HL-60 (cell line): ENCODE measurements around the gene KANK4.

Experiments
- DNase-seq, 2 experiments: peaks; one replicate each; pipeline ENCODE4 v3.0.0-alpha.2; 2010 to 2020; ENCODE audit warnings: low read depth in 1 of 2, low spot score in 1 of 2
- H3K27ac ChIP-seq: fragments of 250-450 bp; sonication (Bioruptor Pico); replicated peaks from 2 replicates; pipeline ENCODE4 v1.5.1; 2020; ENCODE audit warnings: mild to moderate bottlenecking, moderate library complexity
- H3K27me3 ChIP-seq: fragments of 250-450 bp; sonication (Bioruptor Pico); 2 replicates; pipeline ENCODE4 v1.5.1; 2021; ENCODE audit warnings: mild to moderate bottlenecking, moderate library complexity; ENCODE audit not compliant: insufficient read depth, poor library complexity, severe bottlenecking
- H3K4me3 ChIP-seq: replicated peaks from 2 replicates; pipeline ENCODE4 v1.5.1; 2011; ENCODE audit warnings: mild to moderate bottlenecking, control low read depth, low read length; ENCODE audit not compliant: insufficient read depth
- GABPA ChIP-seq: IDR thresholded peaks from 2 replicates; pipeline ENCODE4 v1.6.1; 2012; ENCODE audit warnings: low read depth
- POLR2AphosphoS5 ChIP-seq: IDR thresholded peaks from 2 replicates; pipeline ENCODE4 v1.6.1; 2012; ENCODE audit warnings: low read depth
- SPI1 ChIP-seq: IDR thresholded peaks from 2 replicates; pipeline ENCODE4 v1.6.1; 2012; ENCODE audit warnings: low read depth, mild to moderate bottlenecking, borderline replicate concordance
- TF ChIP-seq, protein P1 (sequence below): IDR thresholded peaks from 2 replicates; pipeline ENCODE4 v1.6.1; 2012; ENCODE audit warnings: low read depth; ENCODE audit not compliant: insufficient replicate concordance
- TF ChIP-seq, protein P2 (sequence below): IDR thresholded peaks from one replicate; pipeline ENCODE4 v1.5.1; 2011; ENCODE audit warnings: low read length, control low read depth, inconsistent platforms; ENCODE audit not compliant: insufficient read depth

The KANK4 gene

DNA sequence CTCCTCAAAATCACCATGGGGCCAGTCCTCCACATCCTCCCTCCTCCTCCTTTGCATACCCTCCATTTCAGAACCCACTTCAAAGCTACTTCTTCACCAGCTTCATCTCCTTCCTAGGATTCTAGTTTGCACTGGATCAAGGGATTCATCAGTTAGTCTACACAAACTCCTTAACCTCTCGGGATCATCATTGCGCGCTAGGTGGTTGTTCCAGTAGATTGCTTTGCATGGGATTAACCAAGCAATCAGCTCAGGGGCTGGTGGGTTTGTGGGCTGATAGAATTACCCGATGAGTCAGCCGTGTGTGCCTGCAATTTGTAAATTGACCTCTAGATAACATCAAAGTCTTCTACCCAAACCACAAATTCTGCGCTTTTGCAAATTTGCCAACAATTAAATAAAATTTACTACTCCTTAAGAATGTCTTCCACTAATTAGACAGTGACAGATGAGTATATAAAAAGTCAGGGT is 7.7 kb downstream of the KANK4 start:
- TF ChIP-seq, protein P1, sequence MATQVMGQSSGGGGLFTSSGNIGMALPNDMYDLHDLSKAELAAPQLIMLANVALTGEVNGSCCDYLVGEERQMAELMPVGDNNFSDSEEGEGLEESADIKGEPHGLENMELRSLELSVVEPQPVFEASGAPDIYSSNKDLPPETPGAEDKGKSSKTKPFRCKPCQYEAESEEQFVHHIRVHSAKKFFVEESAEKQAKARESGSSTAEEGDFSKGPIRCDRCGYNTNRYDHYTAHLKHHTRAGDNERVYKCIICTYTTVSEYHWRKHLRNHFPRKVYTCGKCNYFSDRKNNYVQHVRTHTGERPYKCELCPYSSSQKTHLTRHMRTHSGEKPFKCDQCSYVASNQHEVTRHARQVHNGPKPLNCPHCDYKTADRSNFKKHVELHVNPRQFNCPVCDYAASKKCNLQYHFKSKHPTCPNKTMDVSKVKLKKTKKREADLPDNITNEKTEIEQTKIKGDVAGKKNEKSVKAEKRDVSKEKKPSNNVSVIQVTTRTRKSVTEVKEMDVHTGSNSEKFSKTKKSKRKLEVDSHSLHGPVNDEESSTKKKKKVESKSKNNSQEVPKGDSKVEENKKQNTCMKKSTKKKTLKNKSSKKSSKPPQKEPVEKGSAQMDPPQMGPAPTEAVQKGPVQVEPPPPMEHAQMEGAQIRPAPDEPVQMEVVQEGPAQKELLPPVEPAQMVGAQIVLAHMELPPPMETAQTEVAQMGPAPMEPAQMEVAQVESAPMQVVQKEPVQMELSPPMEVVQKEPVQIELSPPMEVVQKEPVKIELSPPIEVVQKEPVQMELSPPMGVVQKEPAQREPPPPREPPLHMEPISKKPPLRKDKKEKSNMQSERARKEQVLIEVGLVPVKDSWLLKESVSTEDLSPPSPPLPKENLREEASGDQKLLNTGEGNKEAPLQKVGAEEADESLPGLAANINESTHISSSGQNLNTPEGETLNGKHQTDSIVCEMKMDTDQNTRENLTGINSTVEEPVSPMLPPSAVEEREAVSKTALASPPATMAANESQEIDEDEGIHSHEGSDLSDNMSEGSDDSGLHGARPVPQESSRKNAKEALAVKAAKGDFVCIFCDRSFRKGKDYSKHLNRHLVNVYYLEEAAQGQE, result no peak
- no peak for TF ChIP-seq POLR2AphosphoS5
- Histone ChIP-seq H3K27ac (no peak overlapping the region), H3K4me3 (no peak overlapping the region), H3K27me3 (peaks cover 2% of the 10 kb centered on the region)
- no peak for DNase-seq

DNA sequence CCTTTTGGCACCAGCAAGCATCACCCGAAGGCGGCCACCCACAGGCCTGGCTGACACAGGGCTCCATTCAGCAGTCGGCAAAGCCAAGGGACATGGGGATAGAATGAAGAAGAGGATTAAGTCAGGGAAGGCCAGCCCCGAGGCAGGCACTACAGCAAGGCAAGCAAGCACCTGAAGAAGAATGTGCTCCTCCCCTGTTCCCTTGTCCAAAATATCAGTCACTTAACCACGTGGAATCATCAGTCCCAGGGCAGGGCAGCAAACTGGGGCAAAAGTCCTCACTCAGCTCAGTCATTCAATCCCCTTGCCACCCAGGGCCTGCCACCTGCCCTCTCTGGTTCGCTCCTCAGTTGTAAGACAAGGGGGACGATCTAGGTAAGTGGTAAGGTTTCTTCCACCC is 9.3 kb downstream of the KANK4 start:
- Histone ChIP-seq H3K27me3 (peaks cover 2% of the 10 kb centered on the region), H3K27ac (no peak overlapping the region), H3K4me3 (no peak overlapping the region)
- no peak for DNase-seq
- no peak for TF ChIP-seq GABPA
- no peak for TF ChIP-seq POLR2AphosphoS5
- TF ChIP-seq, protein P1, result no peak
- TF ChIP-seq, protein P2, sequence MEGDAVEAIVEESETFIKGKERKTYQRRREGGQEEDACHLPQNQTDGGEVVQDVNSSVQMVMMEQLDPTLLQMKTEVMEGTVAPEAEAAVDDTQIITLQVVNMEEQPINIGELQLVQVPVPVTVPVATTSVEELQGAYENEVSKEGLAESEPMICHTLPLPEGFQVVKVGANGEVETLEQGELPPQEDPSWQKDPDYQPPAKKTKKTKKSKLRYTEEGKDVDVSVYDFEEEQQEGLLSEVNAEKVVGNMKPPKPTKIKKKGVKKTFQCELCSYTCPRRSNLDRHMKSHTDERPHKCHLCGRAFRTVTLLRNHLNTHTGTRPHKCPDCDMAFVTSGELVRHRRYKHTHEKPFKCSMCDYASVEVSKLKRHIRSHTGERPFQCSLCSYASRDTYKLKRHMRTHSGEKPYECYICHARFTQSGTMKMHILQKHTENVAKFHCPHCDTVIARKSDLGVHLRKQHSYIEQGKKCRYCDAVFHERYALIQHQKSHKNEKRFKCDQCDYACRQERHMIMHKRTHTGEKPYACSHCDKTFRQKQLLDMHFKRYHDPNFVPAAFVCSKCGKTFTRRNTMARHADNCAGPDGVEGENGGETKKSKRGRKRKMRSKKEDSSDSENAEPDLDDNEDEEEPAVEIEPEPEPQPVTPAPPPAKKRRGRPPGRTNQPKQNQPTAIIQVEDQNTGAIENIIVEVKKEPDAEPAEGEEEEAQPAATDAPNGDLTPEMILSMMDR, result no peak
- TF ChIP-seq SPI1, result no peak

DNA sequence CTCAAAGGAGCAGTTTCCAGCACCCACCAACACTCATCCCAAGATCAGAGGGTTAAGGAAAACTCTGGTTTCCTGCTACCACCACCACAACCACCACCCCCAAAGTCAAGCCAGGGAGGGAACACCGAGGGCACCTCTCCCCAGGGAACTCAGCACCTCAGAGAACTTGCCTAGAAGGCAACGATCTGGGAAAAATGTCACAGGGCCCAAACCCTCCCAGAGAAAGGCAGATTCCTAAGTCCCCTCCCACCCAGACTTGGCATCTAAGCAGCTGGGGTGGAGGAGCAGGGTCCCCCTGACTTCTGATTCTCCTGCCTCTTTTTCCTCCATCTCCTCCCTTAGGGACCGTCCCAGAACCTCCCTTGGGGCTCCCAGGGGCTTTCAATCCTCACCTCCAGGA is 10.6 kb downstream of the KANK4 start:
- H3K27me3 ChIP-seq, result peaks cover 2% of the 10 kb centered on the region
- TF ChIP-seq POLR2AphosphoS5, result no peak
- TF ChIP-seq, protein P1, result no peak
- no peak for DNase-seq
- no peak overlapping the region for H3K27ac ChIP-seq
- no peak overlapping the region for H3K4me3 ChIP-seq

DNA sequence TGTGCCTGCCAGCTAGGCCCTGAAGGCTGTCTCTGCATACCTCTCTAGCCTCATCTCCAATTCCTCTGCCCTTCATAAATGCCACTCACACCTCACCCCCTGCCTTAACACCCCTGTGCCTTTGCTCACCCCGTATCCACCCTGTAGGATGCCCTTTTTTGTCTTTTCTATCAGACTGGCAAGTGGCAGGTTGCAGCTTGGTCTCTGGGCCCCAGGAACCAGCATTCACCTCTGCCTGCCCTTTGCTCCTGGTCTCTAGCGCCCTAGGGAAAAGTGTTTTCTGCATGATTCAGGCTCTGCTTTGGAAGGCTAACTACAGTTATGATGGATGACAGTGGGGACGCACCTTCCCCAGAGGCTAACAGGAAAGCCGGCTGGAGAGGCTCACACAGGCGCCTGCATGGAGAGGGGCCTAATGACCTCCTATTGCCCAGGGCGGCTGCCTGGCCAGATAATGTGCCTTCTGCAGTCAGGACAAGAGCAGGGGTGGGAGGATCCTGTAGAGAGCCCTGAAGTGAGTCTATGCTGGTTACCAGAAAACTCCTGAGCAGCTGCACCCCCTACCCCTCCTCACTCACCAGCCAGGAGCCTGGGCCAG is 11.2 kb downstream of the KANK4 start:
- no peak for TF ChIP-seq SPI1
- no peak for TF ChIP-seq POLR2AphosphoS5
- TF ChIP-seq, protein P2, result no peak
- no peak for TF ChIP-seq GABPA
- TF ChIP-seq, protein P1, result no peak
- Histone ChIP-seq H3K4me3 (no peak overlapping the region), H3K27ac (no peak overlapping the region), H3K27me3 (peaks cover 2% of the 10 kb centered on the region)
- DNase-seq, result no peak
